MCF 10A (cell line): Measurements from ENCODE around the gene TMEM181. TPM values are rescaled to one million over a fixed set of nuclear protein-coding genes. Genes with fewer than 3 reads are reported as not detected.

Experiments
- BruUV-seq: library from RNA; stranded (reverse); fragments of 400-500 nt; replicated peaks from 2 replicates; lab custom pipeline; 2021; lab: Mats Ljungman, UMichigan
- CTCF ChIA-PET: fragments of 300-600 bp; sonication (Branson Sonifier 250); formaldehyde crosslinking; extraction: SDS; loops from one replicate; lab custom pipeline; 2021; ENCODE audit warnings: antibody characterized with exemption, inconsistent platforms; lab: Yijun Ruan, JAX
- POLR2A ChIA-PET: fragments of 300-600, 350-650 bp; sonication (Branson Sonifier 250); formaldehyde crosslinking; extraction: SDS; loops from one replicate; lab custom pipeline; 2020; ENCODE audit warnings: antibody characterized with exemption, inconsistent platforms; lab: Yijun Ruan, JAX
- DNase-seq: peaks from one replicate; pipeline ENCODE4 v3.0.0-alpha.2; 2018; ENCODE audit not compliant: unreplicated experiment
- H3K27ac Mint-ChIP-seq: one replicate; pipeline ENCODE4 v1.8.0; 2022; ENCODE audit warnings: mild to moderate bottlenecking, low read depth, mixed read lengths; ENCODE audit not compliant: unreplicated experiment
- H3K27me3 Mint-ChIP-seq: one replicate; pipeline ENCODE4 v1.8.0; 2022; ENCODE audit warnings: mixed read lengths; ENCODE audit not compliant: insufficient read depth, unreplicated experiment
- H3K36me3 Mint-ChIP-seq: one replicate; pipeline ENCODE4 v1.8.0; 2022; ENCODE audit warnings: mild to moderate bottlenecking, moderate library complexity, mixed read lengths; ENCODE audit not compliant: insufficient read depth, unreplicated experiment
- H3K4me1 Mint-ChIP-seq: one replicate; pipeline ENCODE4 v1.8.0; 2022; ENCODE audit warnings: mixed read lengths; ENCODE audit not compliant: insufficient read depth, unreplicated experiment
- H3K4me3 Mint-ChIP-seq: one replicate; pipeline ENCODE4 v1.8.0; 2022; ENCODE audit warnings: mild to moderate bottlenecking, moderate library complexity, mixed read lengths; ENCODE audit not compliant: unreplicated experiment
- H3K9me3 Mint-ChIP-seq: one replicate; pipeline ENCODE4 v1.8.0; 2022; ENCODE audit warnings: mixed read lengths; ENCODE audit not compliant: unreplicated experiment
- intact Hi-C: fragments of 100-400 bp; cut with micrococcal nuclease; formaldehyde crosslinking; loops from 2 replicates; pipeline ENCODE4 v1.14.1; 2022
- total RNA-seq: library from RNA; stranded (reverse); gene quantifications from 2 replicates; pipeline ENCODE4 v1.2.3, GENCODE V29; 2022
- TF ChIP-seq, protein P1 (sequence below): fragments of 200-600 bp; IDR thresholded peaks from one replicate; pipeline ENCODE4 v1.8.0; 2022; ENCODE audit warnings: antibody characterized with exemption, mild to moderate bottlenecking; ENCODE audit not compliant: unreplicated experiment

TMEM181 gene
- total RNA-seq, 1 experiment from 2014 or later: 25.3 TPM

DNA sequence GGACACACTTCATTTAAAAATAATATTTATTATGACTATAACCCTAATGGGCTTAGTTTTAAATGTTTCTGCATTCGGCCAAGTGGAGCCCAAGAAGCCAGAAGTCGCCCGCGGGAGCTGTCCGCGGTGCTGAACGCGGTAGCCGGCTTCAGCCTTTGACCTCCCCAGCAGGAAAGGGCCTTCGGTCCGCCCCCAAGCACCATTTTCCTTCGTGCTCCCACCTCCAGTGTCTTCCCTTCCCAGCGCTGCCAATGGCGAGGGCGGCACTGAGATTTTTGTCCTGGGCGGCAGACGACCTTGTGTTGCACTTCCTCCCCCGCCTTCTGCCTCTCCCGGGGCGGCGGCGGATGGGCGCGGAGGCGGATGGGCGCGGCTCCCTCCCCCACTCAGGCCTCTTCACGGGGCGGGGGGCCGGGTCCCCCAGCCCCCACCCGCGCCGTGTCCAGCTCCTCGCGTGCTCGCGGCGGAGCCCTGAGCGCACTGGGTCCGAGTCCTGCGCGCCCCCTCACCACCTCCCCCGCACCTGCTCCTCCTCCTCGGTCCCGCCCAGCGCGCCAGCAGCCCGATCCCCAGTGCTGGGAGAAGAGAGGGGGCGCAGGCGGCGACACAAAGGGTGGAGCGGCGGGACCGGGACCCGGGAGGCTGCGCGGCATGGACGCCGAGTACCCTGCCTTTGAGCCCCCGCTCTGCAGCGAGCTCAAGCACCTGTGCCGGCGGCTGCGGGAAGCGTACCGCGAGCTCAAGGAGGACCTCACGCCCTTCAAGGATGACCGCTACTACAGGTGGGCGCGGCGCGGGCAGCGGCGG, 23.6 kb upstream of the TMEM181 start:
- TF ChIP-seq, protein P1, sequence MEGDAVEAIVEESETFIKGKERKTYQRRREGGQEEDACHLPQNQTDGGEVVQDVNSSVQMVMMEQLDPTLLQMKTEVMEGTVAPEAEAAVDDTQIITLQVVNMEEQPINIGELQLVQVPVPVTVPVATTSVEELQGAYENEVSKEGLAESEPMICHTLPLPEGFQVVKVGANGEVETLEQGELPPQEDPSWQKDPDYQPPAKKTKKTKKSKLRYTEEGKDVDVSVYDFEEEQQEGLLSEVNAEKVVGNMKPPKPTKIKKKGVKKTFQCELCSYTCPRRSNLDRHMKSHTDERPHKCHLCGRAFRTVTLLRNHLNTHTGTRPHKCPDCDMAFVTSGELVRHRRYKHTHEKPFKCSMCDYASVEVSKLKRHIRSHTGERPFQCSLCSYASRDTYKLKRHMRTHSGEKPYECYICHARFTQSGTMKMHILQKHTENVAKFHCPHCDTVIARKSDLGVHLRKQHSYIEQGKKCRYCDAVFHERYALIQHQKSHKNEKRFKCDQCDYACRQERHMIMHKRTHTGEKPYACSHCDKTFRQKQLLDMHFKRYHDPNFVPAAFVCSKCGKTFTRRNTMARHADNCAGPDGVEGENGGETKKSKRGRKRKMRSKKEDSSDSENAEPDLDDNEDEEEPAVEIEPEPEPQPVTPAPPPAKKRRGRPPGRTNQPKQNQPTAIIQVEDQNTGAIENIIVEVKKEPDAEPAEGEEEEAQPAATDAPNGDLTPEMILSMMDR: no peak
- intact Hi-C loops: no loop called here
- Mint-ChIP-seq H3K27me3 (peaks cover 11% of the 10 kb centered on the region), H3K27ac (no peak overlapping the region), H3K36me3 (peaks cover 7% of the 10 kb centered on the region), H3K9me3 (no peaks in the 10 kb centered on the region), H3K4me1 (no peaks in the 10 kb centered on the region), H3K4me3 (peak overlapping the region; percentile 60)
- ChIA-PET POLR2A (interaction anchor here (0.6 to 1.4 kb wide), 8 partner anchors 9 to 305 kb away, joined by 3 to 4 read pairs (median 3); partner anchors contain the start of genes DYNLT1 and TMEM181), CTCF (interaction anchor here (0.6 to 1.3 kb wide), 4 partner anchors 16 to 303 kb away, joined by 3 to 4 read pairs (median 3); no protein-coding TSS in a partner anchor)
- peak; percentile 73 for DNase-seq
- no TSS peak for BruUV-seq

DNA sequence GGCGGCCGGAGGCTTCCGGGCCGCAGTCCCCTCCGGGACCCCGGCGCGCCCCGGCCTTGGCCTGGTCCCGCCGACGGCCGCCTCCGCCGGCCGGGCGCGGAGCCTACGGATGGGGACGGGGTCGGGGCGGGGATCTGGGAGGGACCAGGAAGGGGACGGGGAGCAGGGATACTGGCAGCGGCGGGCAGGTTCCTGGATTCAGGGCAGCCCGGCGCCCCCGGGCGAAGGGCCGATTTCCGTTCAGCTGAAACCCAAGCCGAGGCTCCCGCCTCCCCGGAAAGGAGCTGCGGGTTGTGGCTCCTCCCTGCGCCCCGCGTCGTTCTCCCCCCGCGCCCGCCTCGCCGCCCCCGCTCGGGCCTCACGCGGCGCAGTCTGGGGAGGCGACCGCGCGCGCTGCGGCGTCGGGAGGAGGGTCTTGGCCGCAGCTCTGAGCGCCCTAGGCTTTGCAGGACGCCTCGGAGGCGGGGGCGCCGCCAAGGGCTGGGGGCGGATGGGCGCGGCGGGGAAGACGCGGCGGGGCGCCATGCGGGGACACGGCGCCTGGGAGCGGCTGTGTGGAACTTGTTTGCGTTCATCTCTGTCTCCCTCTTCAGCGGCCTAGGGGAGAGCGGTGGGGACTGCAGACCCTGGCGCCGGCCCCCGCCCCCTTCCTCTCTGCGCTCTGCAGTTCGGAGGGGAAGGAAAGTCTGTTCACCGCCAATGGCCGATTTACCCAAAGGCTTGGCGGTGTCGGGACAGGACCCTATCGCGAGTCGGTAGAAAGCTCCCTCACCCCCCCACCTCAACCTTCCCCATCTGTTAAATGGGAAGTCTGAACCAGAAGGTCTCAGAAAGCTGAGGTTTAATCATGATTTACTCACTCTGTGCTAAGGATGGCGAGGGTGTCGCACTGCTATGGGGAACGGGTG, 22.7 kb upstream of the TMEM181 start:
- ChIA-PET POLR2A (interaction anchor here (0.8 to 1.4 kb wide), 4 partner anchors 10 to 306 kb away, joined by 3 read pairs; partner anchors contain the start of gene DYNLT1), CTCF (interaction anchor here (0.6 to 1.3 kb wide), 4 partner anchors 17 to 304 kb away, joined by 3 to 4 read pairs (median 3); no protein-coding TSS in a partner anchor)
- peaks cover 7% of the 10 kb centered on the region for H3K36me3 Mint-ChIP-seq
- no TSS peak for BruUV-seq
- H3K9me3 Mint-ChIP-seq: no peaks in the 10 kb centered on the region
- peak; percentile 50 for DNase-seq
- TF ChIP-seq, protein P1: no peak
- H3K27me3 Mint-ChIP-seq: peaks cover 11% of the 10 kb centered on the region
- no peak overlapping the region for H3K27ac Mint-ChIP-seq
- no peaks in the 10 kb centered on the region for H3K4me1 Mint-ChIP-seq
- peak overlapping the region; percentile 60 for H3K4me3 Mint-ChIP-seq
- intact Hi-C loops: no loop called here

DNA sequence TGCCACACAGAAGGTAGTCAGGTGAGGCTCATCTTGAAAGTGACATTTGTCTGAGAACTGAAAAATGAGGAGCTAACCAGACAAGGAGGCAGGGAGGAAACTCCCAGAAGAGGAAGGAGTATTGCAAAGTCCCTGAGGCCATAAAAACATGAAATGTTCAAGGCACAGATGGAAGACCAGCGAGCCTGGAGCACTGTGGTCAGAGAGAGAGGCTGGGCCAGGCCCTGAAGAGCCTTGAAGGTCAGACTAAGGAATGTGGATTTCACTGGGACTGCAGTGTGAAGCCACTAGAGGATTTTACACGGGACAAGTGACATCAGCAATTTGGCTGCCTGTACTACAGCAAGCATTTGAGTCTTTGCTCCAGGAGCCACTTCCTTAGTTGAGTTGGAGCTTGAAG, 21.1 kb upstream of the TMEM181 start:
- Mint-ChIP-seq H3K27me3 (peaks cover 11% of the 10 kb centered on the region), H3K4me1 (no peaks in the 10 kb centered on the region), H3K36me3 (peaks cover 7% of the 10 kb centered on the region), H3K4me3 (no peak overlapping the region), H3K9me3 (no peaks in the 10 kb centered on the region), H3K27ac (no peak overlapping the region)
- TF ChIP-seq, protein P1: no peak
- ChIA-PET POLR2A (interaction anchor here (1.0 kb wide), 1 partner anchor 65 kb away, joined by 3 read pairs; no protein-coding TSS in a partner anchor), CTCF (interaction anchor here (0.5 to 1.7 kb wide), 3 partner anchors 20 to 532 kb away, joined by 3 to 7 read pairs (median 3); no protein-coding TSS in a partner anchor)
- no peak for DNase-seq
- no TSS peak for BruUV-seq
- intact Hi-C loops: no loop called here
